GM23248 (cell line): ENCODE data around the gene CEACAM5.

Experiments
- EZH2 ChIP-seq: fragments of 200-600 bp; sonication (generic); IDR thresholded peaks from 2 replicates; pipeline ENCODE4 v1.6.1; 2018; ENCODE audit warnings: antibody characterized with exemption, mild to moderate bottlenecking; ENCODE audit not compliant: insufficient read depth, poor library complexity, severe bottlenecking
- EZH2phosphoT487 ChIP-seq: fragments of 200-600 bp; sonication (generic); IDR thresholded peaks from 2 replicates; pipeline ENCODE4 v1.6.1; 2018; ENCODE audit warnings: antibody characterized with exemption, moderate library complexity, mild to moderate bottlenecking, low read depth; ENCODE audit not compliant: insufficient read depth

DNA sequence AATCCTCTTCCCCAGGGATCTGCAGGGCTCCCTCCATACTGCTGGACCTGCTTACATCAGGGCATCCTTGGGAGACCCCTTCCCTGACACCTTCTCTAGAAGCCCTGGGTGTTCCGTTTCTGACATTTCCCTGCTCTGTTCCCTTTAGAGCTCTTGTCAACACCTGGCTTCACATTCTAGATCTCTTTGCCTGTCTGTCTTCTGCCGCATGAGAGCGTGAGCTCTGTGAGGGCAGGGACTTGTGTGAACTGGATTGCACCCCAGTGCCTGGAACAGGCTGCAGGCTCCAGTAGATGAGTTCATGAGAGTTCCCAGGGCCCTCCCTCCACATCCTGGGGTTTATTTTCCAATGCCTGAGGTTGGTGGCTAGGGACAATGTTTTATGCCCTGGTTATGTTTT is 21.0 kb upstream of the CEACAM5 start:
- TF ChIP-seq EZH2phosphoT487 (no peak), EZH2 (no peak)
